ENCODE measurements around the gene KAT8. TPM values are rescaled to one million over a fixed set of nuclear protein-coding genes. Genes with fewer than 3 reads are reported as not detected.

Gene KAT8
- total and polyA plus RNA-seq, 9 of the 15 experiments (the other 6 are each of a cell fraction or from before 2014, with no cell fraction given): 10.0 to 98.5 (median 76.4) TPM

- no peak for TF ChIP-seq TRIM25 (IDR thresholded peaks at IDR 0.05; ENCODE audit: borderline replicate concordance)
- TF ChIP-seq ATF7 (IDR thresholded peaks at IDR 0.05): peak; percentile 56
- TF ChIP-seq AFF1 (IDR thresholded peaks at IDR 0.05; ENCODE audit: low read depth in 1 of 2, partially characterized antibody in 2 of 2): peak in 1 of 2 experiments; percentile 23
- no peak for TF ChIP-seq FOS (IDR thresholded peaks at IDR 0.05; ENCODE audit: extremely low read depth, insufficient read length)
- no peak for TF ChIP-seq ZNF23 (CRISPR knock-in tag; IDR thresholded peaks at IDR 0.05)
- TF ChIP-seq TBP (optimal IDR thresholded peaks at IDR 0.05; ENCODE audit: low read depth, low read length): peak; percentile 65
- TF ChIP-seq CBX1 (IDR thresholded peaks at IDR 0.05; ENCODE audit: low read depth): peak; percentile 49; the same call in 1 of the 2 replicates
- no peak for TF ChIP-seq ZNF780A (CRISPR knock-in tag; IDR thresholded peaks at IDR 0.05)
- no peak for TF ChIP-seq ZNF398 (CRISPR knock-in tag; IDR thresholded peaks at IDR 0.05)
- TF ChIP-seq RB1 (IDR thresholded peaks at IDR 0.05; ENCODE audit: low read depth): peak; percentile 94
- peak; percentile 93 for TF ChIP-seq ZBTB33 (CRISPR knock-in tag; IDR thresholded peaks at IDR 0.05)
- no peak for TF ChIP-seq U2AF2 (optimal IDR thresholded peaks at IDR 0.05; ENCODE audit: low read depth, low read length)
- peak; percentile 77; the same call in 1 of the 2 replicates for TF ChIP-seq CTBP1 (IDR thresholded peaks at IDR 0.05; ENCODE audit: borderline replicate concordance)
- no peak for TF ChIP-seq SP2 (IDR thresholded peaks at IDR 0.05; ENCODE audit: extremely low read depth, low read depth, low read length, poor library complexity, severe bottlenecking)
- no peak for TF ChIP-seq NCOA6 (IDR thresholded peaks at IDR 0.05)
- TF ChIP-seq FOXP4 (CRISPR knock-in tag; IDR thresholded peaks at IDR 0.05; ENCODE audit: borderline replicate concordance): no peak
Observed at GRCh38 chr16:31105677-31106213, 11.7 kb upstream of the KAT8 start (continued).
